Astrocyte of the spinal cord (primary cell): ENCODE results near the gene RFESD.
A peak's percentile ranks its signal among the peaks of the same experiment; 100 is the strongest.

Experiments
- DNase-seq: peaks from one replicate; pipeline ENCODE4 v3.0.0; 2011; ENCODE audit warnings: low read depth, low spot score
- H3K4me3 ChIP-seq: 2 replicates; pipeline ENCODE4 v1.5.1; 2011; ENCODE audit warnings: low read depth, mild to moderate bottlenecking, low read length, moderate library complexity
- CTCF ChIP-seq: IDR thresholded peaks from 2 replicates; pipeline ENCODE4 v1.5.1; 2012; ENCODE audit warnings: low read depth, mild to moderate bottlenecking, low read length, inconsistent platforms
- in situ Hi-C: cut with HindIII; loops from 2 replicates; pipeline ENCODE4 v1.10.0; 2017; ENCODE audit warnings: low sequenced_read_pairs

The RFESD gene

GRCh38 chr5:95660060-95660459 is 13.5 kb downstream of the RFESD start:
- no peak for DNase-seq
- in situ Hi-C loops: loop anchor here (25.0 kb wide), 2 partner anchors 177 to 677 kb away; no protein-coding TSS in a partner anchor
- no peak for TF ChIP-seq CTCF
- no peak overlapping the region for H3K4me3 ChIP-seq

- in situ Hi-C loops: loop anchor here (25.0 kb wide), 2 partner anchors 174 to 674 kb away; no protein-coding TSS in a partner anchor
- H3K4me3 ChIP-seq: no peak overlapping the region
- DNase-seq: no peak
- no peak for TF ChIP-seq CTCF
Observed at GRCh38 chr5:95662946-95663345, 16.4 kb downstream of the RFESD start.

- in situ Hi-C loops: loop anchor here (25.0 kb wide), 2 partner anchors 173 to 673 kb away; no protein-coding TSS in a partner anchor
- peak; percentile 69 for DNase-seq
- TF ChIP-seq CTCF: peak; percentile 75
- no peak overlapping the region for H3K4me3 ChIP-seq
Observed at GRCh38 chr5:95664204-95664786, 17.7 kb downstream of the RFESD start.

GRCh38 chr5:95667061-95667618 is 20.6 kb downstream of the RFESD start:
- in situ Hi-C loops: loop anchor here (25.0 kb wide), 2 partner anchors 170 to 670 kb away; no protein-coding TSS in a partner anchor
- no peak for DNase-seq
- no peak overlapping the region for H3K4me3 ChIP-seq
- no peak for TF ChIP-seq CTCF

- no peak for TF ChIP-seq CTCF
- H3K4me3 ChIP-seq: no peak overlapping the region
- in situ Hi-C loops: loop anchor here (25.0 kb wide), 2 partner anchors 170 to 670 kb away; no protein-coding TSS in a partner anchor
- DNase-seq: no peak
Observed at GRCh38 chr5:95667678-95668077, 21.1 kb downstream of the RFESD start.

- no peak overlapping the region for H3K4me3 ChIP-seq
- in situ Hi-C loops: loop anchor here (25.0 kb wide), 2 partner anchors 169 to 669 kb away; no protein-coding TSS in a partner anchor
- DNase-seq: peak; percentile 46
- no peak for TF ChIP-seq CTCF
Observed at GRCh38 chr5:95668216-95668615, 21.6 kb downstream of the RFESD start.
